Activated CD8-positive, alpha-beta memory T cell treated with anti-CD3 and anti-CD28 coated beads for 48 hours (primary cell): Measurements from ENCODE around the gene SNTG2.

ENCODE experiments used
- DNase-seq, 3 experiments: peaks; one replicate each; pipeline ENCODE4 v3.0.0-alpha.2; 2020; ENCODE audit warnings: low read depth in 2 of 3, low spot score in 2 of 3

SNTG2 gene

DNA sequence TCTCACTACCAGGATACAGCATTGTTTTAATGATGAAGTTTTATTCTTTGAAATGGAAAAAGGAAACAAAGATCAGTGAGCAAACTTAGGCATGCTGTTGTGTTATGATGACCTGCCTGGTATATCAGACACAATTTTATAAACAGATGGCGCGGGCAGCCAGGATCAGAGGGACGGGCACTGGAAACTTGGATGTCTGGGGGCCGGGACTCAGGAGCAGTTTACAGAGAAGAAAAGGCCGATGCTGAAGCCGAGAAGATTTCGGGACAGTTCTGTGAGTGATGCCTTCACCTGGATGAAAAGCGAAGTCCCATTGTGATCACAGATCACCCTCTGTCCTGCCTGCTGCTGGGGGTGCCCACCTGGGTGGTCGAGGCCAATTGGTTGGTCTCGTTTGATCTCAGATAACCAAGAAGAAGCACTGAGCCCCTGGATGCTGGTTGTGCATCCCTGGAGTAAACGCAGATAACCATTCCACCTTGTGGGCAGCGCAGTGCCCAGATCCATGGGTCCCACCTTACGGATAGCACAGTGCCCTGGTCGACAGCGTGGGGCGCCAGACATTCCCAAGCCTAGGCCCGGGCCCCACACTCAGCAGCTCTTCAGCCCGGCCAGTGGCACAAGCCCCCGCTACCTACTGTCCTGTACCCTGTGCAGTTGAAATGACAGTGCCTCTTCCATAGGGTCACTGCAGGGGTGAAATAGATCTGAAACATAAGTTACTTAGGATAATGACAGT is 279.7 kb downstream of the SNTG2 start:
- DNase-seq, result no peak

DNA sequence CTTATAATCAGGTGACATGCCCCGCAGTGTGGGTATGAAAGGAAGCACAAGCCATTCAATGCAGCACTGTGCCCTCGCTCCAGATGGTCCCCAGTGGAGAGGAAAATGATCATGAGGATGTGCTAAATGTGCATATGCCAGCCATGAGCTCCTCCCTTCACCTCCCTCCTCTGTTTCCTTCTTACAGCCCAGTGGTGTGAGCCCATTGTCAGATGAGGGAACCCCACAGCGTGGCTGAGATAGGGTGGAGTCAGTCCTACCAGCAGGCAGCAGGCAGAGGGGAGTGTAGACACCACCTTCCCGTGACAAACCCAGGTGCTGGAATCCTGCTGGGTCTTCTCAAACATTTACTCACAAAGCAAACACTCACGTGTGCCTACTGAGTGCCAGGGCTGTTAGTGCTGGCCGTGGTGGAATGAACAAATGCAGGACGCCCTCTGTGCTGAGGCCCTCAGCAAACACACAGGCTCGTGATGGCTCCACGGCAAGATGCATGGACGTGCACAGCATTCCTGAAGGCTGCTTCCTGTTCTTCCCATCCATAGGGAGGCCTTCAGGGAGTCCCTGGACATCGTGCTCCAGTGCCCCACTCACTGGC is 280.9 kb downstream of the SNTG2 start:
- DNase-seq, result no peak

DNA sequence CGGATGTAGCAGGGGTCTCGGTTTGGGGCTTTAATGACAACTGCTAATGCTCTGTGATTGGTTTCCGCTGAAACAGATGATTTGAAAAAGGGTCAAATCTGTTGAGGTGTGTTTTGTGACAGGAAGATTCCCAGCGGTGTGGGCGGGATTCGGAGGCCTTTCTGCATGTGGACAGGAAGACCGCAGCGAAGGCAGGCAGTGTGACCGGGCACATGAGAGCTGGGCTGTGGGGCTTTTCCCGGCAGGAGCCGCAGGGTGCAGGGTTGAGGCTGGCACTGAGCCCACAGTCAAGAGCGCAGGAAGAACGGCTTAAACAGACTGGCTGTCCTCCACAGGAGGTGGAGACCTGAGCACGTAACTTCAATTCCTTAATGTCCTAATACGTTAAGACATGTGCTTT is 282.6 kb downstream of the SNTG2 start:
- DNase-seq, result no peak

DNA sequence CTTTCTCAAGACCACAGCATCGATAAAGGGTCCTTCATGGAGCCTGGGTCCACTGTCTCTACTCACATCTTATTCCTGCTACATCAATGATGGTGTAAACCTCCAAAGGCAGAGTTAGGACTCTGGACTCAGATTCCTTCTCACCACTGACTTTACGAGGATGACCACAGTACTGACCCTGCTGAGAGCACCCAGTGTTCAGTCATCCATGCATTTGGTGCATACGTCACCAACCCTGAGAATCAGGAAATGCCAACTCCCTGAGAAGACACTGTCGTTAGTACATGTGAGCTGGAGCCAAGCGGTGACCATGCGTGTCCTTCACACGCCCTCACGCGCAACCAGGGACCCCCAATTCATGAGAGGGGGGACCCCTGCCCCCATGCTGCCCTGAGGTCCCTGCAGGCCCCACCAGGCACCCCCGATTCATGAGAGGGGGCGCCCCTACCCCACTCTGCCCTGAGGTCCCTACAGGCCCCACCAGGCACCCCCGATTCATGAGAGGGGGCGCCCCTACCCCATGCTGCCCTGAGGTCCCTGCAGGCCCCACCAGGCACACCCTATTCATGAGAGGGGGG is 284.2 kb downstream of the SNTG2 start:
- DNase-seq, result no peak

DNA sequence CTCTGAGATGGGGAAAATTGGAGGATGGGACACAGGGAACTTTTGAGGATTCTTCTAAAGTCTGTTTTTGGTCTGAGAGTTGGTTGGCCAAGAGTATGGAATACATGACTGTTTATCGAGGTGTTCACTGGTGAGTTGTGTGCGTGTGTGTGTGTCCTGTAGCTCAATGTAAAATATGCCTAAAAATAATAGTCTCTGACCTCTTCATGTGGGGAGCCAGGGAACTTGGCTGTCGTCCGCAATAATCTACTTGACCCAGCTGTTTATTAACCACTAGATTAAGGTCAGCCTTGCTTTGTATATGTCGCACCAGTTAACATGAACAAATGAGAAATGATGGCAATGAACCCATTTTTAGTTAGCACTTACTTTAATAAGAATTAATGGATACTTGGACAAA is 285.2 kb downstream of the SNTG2 start:
- DNase-seq, result no peak

DNA sequence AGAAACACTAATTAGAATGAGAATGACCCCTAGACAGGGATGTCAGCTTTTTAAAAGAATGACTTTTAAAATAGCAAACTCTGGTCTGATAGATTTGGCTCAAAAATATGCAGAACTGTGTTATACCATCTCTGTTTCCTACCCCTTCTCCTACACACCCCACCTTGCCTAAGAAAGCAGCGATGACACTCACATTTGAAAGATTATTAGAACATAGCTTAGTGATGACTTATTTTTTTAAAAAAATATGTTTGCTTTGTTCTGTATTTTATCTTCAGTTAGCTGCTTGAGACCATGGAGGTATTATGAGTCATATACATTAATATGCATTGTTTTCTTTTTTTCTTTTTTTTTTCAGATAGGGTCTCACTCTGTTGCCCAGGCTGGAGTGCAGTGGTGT is 286.0 kb downstream of the SNTG2 start:
- no peak for DNase-seq

DNA sequence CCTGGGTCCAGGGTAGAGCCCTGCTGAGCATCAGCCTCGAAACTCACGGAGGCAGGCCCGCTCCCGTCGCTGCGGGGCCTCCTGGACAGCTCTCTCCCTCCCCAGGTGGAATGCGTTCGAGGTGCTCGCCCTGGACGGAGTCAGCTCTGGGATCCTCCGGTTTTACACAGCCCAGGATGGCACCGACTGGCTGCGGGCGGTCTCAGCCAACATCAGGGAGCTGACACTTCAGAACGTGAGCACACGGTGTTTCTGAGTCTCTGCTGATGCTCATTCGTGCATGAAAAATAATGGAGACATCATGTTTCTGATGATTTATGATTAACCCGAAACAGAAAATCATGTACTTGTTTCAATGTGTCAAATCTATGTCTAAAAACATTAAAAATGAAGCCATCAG is 287.1 kb downstream of the SNTG2 start:
- DNase-seq, result no peak

DNA sequence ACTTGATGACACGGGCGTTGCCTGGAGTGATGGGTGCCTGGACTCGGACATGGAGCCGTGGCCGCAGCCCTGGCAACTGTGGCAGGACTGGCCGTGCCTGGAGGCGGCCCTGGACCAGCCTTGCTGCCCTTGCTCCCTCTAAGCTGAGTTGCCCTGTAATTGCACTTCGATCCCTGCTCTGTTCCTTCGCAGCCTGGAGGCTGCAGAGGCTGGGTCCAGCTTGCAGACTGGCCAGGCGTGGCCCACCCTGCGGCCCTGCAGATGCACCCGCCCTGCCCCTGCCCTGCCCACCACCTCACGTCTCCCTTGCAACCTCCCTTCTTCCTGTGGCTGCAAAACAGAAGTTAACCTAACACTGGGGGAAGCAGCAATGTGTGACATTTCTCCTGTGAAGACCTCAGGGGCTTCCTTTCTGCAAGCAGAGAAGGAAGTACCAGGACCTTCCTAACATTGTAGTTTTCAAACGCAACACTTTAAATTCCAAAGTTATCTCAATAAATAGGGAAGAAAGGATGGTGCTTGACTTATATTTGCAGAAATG is 288.0 kb downstream of the SNTG2 start:
- DNase-seq, result no peak

DNA sequence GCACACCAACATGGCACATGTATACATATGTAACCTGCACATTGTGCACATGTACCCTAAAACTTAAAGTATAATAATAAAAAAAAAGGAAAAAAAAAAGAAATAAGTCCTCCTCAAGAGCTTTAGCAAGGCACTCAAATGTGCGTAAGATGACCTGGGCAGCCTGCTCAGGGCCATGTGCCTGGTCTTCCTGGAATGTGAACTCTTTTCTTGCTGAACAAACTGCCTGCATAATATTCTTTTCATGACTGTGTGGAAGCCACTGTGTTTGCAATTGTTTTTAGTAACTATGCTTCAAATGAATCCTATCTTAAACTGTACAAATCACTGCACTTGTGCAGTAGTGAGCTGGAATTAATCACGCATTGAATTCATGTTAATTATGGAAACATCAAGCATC is 294.5 kb downstream of the SNTG2 start:
- DNase-seq, result no peak

DNA sequence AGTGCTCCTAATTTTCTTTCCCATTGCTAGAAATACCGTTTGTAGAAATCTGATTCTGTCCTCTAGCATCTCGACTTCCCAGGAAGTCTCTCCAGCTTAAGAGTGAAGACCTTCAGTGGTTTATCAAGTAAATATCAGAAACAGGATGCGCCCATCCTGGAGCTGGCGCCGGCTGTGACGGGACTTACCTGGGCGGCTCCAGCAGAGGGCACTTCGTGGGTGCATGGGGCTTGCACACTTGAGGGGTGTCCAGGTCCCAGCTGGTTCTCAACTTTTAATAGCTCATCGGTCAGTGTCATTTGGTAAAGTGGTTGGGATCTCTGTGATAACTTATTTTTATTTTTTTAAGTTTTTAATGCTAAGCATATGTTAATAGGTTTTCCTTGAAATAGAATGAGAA is 295.6 kb downstream of the SNTG2 start:
- no peak for DNase-seq

DNA sequence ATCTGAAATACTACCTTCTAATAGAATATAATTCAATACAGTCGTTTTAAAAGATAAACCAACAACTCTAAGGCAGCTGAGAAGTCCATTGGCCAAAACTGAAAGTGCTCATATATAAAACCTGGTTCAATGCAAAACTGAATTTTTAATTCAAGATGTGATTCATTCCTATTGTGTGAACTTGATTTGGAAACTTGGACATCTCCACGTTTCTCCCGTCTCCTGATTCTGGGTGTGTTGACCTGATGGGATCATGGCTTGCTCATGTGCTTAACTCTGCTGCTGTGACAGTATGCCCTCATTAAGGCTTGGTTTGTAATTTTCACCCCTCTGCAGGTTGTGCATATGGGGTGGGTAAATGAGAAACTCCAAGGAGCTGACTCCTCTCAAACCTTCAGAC is 296.3 kb downstream of the SNTG2 start:
- no peak for DNase-seq

DNA sequence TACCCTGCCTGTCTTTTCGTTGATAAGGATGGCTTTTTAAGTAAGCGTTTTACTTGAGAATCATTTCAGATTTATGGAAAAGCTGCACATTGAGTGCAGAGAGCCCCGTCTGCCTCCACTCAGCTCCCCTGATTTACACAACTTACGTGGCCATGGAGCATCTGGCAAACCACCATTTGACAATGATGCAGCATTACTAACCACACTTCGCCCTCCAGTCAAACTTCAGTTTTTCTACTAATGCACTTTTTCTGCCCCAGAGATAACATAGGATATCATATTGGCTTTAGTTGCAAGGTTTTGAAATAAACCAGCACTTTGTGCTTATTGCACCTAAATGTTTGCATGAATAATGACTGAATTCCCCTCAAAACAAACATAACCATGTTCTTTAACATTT is 297.5 kb downstream of the SNTG2 start:
- no peak for DNase-seq

DNA sequence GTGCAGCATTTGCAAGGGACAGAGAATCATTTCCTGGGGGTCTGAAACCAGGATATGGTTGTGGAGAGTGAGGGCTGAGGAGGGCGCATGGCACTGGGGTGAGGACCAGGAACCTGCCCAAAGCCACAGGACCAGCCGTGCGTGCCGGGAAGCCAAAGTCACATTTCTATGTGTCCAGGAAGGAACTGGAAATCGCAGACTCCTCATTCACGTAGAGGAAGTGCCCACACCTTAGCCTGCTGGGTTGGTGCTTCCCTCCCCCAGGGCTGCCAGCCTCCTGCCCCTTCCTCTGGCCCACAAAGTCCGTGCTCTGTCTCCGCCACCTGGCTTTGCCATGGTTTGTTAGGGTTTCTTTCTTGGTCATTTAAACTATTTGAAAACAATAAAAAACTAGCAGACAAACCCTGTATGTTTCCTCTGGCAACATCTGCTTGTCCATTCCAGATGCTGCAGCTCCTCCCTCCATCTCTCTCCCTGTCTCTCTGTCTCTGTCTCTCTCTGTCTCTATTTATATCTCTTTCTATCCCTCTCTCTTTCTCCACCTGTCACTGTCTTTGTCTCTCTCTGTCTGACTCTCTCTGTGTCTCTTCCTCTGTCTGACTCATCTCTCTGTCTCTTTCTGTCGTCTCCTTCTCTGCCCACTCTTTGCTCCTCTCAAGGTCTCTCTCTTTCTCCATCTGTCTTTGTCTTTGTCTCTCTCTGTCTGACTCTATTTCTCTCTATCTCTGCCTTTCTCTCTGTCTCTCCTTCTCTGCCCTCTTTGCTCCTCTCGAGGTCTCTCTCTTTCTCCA is 299.4 kb downstream of the SNTG2 start:
- DNase-seq, result no peak

DNA sequence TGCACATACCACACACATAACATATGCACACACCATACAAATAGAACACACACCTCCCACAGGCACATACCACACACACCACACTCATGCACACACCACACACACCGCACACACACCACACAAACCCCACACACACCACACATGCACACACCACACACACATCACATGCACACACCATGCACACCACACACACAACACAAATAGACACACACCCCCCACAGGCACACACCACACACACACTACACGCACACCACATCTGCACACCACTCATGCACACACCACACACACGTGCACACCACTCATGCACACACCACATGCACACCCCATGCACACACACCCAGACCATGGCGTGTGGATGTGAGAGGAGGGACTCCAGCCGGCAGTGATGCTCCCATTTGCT is 300.9 kb downstream of the SNTG2 start:
- no peak for DNase-seq

DNA sequence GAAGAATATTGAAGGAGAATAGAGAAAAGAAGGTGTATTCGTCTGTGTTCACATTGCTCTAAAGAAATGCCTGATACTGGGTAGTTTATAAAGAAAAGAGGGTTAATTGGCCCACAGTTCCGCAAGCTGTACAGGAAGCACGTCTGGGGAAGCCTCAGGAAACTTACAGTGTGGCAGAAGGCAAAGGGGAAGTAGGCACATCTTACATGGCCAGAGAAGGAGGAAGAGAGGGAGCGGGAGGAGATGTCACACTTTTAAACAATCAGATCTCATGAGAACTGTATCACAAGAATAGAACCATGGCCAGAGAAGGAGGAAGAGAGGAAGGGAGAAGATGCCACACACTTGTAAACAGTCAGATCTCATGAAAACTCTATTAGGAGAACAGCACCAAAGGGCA is 303.0 kb downstream of the SNTG2 start:
- DNase-seq, result no peak

DNA sequence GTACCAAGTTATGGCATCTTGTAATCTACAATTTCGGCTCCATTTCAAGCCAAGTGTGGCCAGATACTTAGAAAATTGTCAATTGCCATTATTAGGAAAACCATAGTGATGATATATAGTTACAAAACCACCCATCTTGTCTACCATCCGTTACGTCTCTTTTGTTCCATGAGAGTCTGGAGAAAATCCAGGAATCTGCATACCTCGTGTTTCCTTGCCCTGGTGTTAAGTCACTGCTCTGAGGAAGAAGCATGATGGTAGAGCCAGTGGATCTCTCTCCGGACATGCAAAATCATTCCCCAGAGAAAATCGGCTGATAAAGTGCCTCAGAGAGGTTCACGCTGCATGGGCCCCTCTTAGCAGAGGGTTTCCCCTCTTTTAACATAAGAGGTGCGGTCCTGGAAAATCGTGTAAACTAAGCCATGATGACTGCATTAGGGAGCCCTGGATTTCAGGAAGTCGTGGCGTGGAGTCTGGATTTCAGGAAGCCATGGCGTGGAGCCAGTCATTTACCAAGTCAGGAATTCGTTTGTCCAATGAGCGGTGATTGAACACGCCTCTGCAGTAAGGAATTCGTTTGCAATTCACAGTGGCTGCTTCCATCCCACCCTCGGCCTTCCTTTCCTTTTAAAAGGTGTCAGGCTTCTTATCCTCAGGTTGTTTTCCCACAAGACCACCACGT is 304.2 kb downstream of the SNTG2 start:
- DNase-seq, result no peak

DNA sequence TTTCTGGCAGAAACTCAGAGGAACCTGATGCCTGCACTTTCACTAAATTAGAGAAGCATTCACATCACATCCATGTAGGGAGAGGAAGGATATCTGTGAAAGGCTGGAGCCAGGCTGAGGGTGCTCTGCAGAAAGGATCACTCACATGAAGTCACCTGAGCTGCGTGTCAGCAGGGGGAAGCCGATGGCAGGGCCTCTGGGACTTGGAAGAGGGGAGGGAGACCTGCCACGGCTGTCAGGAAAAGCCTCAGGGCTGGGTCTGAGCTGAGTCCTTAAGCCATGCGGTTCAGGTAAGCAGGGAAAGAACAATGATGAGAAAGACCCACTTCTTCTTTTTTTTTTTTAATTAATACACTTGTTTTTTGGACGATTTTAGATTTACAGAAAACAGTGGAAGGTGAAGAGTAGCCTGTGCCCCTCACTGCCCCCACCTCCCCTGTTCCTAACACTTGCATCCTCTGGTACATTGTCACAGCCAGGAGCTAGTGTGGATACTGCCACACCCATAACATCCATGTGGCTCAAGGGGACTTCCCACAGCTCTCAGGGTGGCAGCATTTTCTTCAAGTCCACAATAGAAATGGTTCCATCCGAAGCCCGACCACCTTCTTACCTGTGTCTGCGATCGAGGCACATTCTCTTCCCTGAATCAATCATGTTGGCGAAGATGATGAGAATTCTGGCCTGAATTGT is 306.1 kb downstream of the SNTG2 start:
- no peak for DNase-seq

DNA sequence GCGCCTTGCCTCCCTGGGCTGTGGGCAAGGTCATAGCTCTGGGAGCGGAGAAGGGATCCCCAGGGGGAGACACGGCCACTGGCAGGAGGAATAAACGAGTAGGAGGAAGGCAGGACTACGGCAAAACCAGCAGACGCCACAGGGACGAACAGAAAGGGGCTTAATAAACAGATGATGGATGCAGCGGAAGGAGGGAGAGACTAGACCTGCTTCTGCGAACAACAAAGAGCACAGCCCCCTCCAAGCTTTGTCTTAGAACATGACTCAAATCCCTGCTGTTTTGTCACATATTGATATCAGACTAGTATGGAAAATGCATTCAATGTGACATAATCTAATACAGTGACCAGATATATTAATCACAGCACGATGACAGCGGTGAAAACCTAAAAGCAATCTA is 306.7 kb downstream of the SNTG2 start:
- DNase-seq, result no peak

DNA sequence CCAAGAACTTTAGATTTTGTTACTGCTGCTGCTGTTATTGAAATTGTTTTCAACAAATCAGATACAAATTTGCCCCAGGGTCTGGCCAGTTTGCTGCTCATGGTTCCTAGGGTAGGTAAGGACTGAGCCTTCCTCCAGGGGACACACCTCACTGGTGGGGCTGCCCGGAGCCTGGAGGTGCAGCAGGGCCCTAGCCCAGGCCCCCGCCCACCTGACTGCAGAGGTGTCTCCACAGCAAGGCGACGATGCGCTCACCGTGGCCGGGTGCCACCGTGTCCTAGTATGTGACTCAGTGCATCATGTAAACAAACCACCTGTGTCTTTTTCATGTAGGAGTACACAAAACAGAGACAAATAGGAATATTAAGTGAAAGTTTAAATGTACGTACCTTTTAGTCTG is 309.1 kb downstream of the SNTG2 start:
- DNase-seq, result no peak

DNA sequence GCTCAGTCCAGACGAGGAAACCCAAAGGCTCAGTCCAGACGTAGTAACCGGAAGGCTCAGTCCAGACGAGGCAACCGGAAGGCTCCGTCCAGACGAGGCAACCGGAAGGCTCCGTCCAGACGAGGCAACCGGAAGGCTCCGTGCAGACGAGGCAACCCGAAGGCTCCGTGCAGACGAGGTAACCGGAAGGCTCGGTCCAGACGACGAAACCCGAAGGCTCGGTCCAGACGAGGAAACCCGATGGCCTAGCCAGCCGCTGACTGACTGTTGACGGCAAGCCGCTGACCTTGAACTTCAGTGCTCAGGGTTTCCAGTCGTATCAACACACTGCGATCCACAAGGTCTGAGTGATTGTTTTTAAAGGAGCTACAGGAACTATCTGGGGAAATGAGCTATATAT is 312.0 kb downstream of the SNTG2 start:
- DNase-seq, result no peak

DNA sequence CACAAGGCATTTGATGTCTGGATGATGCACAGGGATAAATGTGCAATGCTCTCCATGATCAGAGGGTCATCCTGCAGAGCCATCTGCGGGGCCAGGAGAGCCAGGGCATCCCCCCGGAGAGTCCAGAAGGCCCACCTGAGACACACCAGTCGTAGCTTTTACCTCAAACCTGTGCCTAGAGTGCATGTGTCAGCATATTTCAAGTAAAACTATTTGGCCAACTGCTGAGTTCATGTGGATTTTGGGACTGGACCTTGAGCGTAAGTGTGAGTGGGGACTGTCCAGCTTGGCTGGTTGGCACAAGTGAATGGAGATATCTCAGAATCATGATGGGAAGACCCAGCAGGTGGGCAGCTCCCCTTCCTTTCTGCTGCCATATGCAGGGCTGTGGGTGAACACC is 314.8 kb downstream of the SNTG2 start:
- DNase-seq, result no peak
